Transverse colon (tissue), 4 donors: ENCODE data around the gene CLIP1. TPM values are rescaled to one million over a fixed set of nuclear protein-coding genes. Genes with fewer than 3 reads are reported as not detected.
"Not testable (repeated sequence)": the region's sequence is repeated elsewhere in the genome, so short reads cannot be mapped to it uniquely, and the experiment has no call there.

Experiments used
- DNase-seq: peaks from one replicate; pipeline ENCODE4 v3.0.0-alpha.2; 2019
- H3K27ac ChIP-seq, 4 donors: fragments of 200-600 bp; sonication (generic); 2 replicates each; pipeline ENCODE4 v1.5.1; 2016 to 2018; ENCODE audit warnings: inconsistent platforms in 4 of 4
- H3K27me3 ChIP-seq: fragments of 200-600 bp; sonication (generic); 2 replicates; pipeline ENCODE4 v1.5.1; 2017; ENCODE audit warnings: inconsistent platforms
- H3K36me3 ChIP-seq, 4 donors: fragments of 200-600 bp; sonication (generic); 2 replicates each; pipeline ENCODE4 v1.5.1; 2017 to 2019; ENCODE audit warnings: inconsistent platforms in 4 of 4
- H3K4me1 ChIP-seq, 4 donors: fragments of 200-600 bp; sonication (generic); 2 replicates each; pipeline ENCODE4 v1.5.1; 2017 to 2020; ENCODE audit warnings: inconsistent platforms in 4 of 4
- H3K4me3 ChIP-seq, 4 donors: fragments of 200-600 bp; sonication (generic); 1 replicate in 1 of 4; 2 replicates in 3 of 4; pipeline versions ENCODE4 v1.5.1 to v1.6.1; 2017 to 2019; ENCODE audit warnings: inconsistent platforms in 4 of 4
- H3K9me3 ChIP-seq, 2 donors: fragments of 200-600 bp; sonication (generic); 2 replicates each; pipeline ENCODE4 v1.5.1; 2017 to 2019; ENCODE audit warnings: inconsistent platforms in 2 of 2
- EP300 ChIP-seq: sonication (generic); formaldehyde crosslinking; IDR thresholded peaks from one replicate; pipeline ENCODE4 v1.6.1; 2017; ENCODE audit warnings: antibody characterized with exemption, low read depth
- POLR2A ChIP-seq: fragments of 450-650 bp; IDR thresholded peaks from one replicate; pipeline ENCODE4 v1.6.1; 2016; ENCODE audit warnings: antibody characterized with exemption, mild to moderate bottlenecking, moderate library complexity
- POLR2AphosphoS5 ChIP-seq, 3 donors: sonication (generic); formaldehyde crosslinking; IDR thresholded peaks; one replicate each; pipeline ENCODE4 v1.6.1; 2016; ENCODE audit warnings: antibody characterized with exemption in 3 of 3
- WGBS, 2 donors: methylation state at CpG; one replicate each; pipeline ENCODE4 v1.1.5; 2018; ENCODE audit warnings: low coverage in 1 of 2; 5-methylcytosine and 5-hydroxymethylcytosine counted together
- in situ Hi-C, 4 donors: fragments of 200-750 bp; cut with MboI; loops; one replicate each; pipeline versions ENCODE4 v1.15.0 to v1.15.1; 2017; ENCODE audit warnings: low sequenced_read_pairs in 3 of 4, low pct_ligation_motif_present in 1 of 4, low pct_unique_long_range_greater_than_20kb in 1 of 4
- intact Hi-C: fragments of 100-400 bp; cut with DNase I; formaldehyde crosslinking; loops from one replicate; pipeline ENCODE4 v1.15.1; 2023; ENCODE audit warnings: low total_unique reads
- total RNA-seq, 4 donors: library from RNA; depleted of rRNA; stranded (reverse); fragments of >200 nt; gene quantifications; one replicate each; pipeline ENCODE4 v1.1.0, GENCODE V29; 2016
- TF ChIP-seq, protein P1 (sequence below), 5 experiments: fragments of 200-600 bp in 3 of 5; fragments of 450-650 bp in 2 of 5; sonication (generic) in 3 of 5; IDR thresholded peaks; 1 replicate in 2 of 5; 2 replicates in 3 of 5; pipeline ENCODE4 v1.5.1; 2016 to 2017; ENCODE audit warnings: antibody characterized with exemption in 5 of 5, inconsistent platforms in 3 of 5, mild to moderate bottlenecking in 2 of 5, moderate library complexity in 1 of 5

Gene CLIP1
- total RNA-seq, 4 donors from 2014 or later: 49.2 to 111 (median 88.6) TPM

DNA sequence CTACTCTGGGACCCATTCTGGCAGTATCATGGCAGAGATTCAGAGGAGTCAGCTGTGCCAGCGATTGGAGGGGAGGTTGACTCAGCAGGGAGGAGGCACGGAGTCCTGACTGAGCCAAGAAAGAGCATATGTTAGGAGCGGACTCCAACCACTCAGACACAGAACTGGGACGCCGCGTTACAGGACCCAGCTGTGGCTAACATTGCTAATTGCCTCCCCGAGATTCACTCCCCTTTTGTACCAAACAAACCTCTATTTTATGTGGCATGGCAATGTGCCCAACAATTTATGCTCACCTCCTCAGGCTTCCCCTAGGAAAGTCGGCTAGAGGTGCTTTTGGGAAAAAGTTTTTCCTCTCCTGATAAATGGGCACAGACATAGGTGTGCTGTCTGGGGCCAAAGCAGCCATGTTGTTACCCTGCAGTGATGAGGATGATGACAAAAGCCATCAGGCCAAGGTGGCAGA, 15.2 kb upstream of the CLIP1 start:
- Histone ChIP-seq H3K4me1 (peaks cover 0 to 4% (median 0%) of the 10 kb centered on the region in 4 donors), H3K27me3 (no peaks in the 10 kb centered on the region), H3K4me3 (no peak overlapping the region), H3K27ac (peak overlapping the region in 3 of 4 donors; percentile 0 to 55 (median 34)), H3K36me3 (no peaks in the 10 kb centered on the region), H3K9me3 (no peaks in the 10 kb centered on the region)
- DNase-seq: peak; percentile 30
- 43 to 69% methylated on average over 6 to 8 of the region's 8 CpGs for WGBS, 2 donors
- in situ Hi-C loops (no loop called here), intact Hi-C loops (no loop called here)
- peak in 1 of 3 donors; percentile 9 for TF ChIP-seq POLR2AphosphoS5 (IDR thresholded peaks at IDR 0.05)
- TF ChIP-seq, protein P1, sequence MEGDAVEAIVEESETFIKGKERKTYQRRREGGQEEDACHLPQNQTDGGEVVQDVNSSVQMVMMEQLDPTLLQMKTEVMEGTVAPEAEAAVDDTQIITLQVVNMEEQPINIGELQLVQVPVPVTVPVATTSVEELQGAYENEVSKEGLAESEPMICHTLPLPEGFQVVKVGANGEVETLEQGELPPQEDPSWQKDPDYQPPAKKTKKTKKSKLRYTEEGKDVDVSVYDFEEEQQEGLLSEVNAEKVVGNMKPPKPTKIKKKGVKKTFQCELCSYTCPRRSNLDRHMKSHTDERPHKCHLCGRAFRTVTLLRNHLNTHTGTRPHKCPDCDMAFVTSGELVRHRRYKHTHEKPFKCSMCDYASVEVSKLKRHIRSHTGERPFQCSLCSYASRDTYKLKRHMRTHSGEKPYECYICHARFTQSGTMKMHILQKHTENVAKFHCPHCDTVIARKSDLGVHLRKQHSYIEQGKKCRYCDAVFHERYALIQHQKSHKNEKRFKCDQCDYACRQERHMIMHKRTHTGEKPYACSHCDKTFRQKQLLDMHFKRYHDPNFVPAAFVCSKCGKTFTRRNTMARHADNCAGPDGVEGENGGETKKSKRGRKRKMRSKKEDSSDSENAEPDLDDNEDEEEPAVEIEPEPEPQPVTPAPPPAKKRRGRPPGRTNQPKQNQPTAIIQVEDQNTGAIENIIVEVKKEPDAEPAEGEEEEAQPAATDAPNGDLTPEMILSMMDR (IDR thresholded peaks at IDR 0.05): no peak
- no peak for TF ChIP-seq POLR2A

DNA sequence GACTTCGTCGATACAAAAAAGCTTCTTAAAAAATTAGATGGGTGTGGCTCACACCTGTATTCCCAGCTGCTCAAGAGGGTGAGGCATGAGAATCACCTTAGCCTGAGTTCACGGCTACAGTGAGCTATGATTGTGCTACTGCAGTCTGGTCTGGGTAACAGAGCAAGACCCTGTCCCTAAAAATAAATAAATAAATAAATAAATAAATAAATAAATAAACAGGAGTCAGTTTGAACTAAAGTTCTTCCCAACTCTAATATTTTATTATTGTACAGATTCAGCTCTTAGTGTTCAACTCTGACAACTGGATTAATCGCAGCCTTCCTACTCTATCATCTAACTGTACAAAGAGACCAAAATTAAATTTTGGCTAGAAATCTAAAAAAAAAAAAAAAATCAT, 12.7 kb upstream of the CLIP1 start:
- 67 to 75% methylated on average over 4 of the region's 4 CpGs for WGBS, 2 donors
- no peak for TF ChIP-seq POLR2A
- no peak for TF ChIP-seq EP300
- Histone ChIP-seq H3K4me3 (no peak overlapping the region), H3K27ac (no peak overlapping the region), H3K4me1 (peaks cover 0 to 4% (median 0%) of the 10 kb centered on the region in 4 donors), H3K9me3 (no peaks in the 10 kb centered on the region), H3K36me3 (no peaks in the 10 kb centered on the region), H3K27me3 (no peaks in the 10 kb centered on the region)
- intact Hi-C loops: no loop called here
- in situ Hi-C loops: no loop called here
- no peak for DNase-seq

DNA sequence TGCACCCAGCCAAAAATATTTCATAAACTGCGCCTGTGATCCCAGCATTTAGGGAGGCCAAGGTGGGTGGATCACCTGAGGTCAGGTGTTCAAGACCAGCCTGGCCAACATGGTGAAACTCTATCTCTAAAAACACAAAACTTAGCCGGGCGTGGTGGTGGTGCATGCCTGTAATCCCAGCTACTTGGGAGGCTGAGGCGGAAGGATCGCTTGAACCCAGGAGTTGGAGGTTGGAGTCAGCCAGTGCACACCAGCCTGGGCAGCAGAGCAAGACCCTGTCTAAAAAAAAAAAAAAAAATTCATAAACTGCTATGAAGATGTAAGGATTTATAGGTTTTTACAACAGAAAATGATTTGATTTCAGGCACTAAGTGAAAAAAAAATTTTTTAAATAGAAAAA, 6.6 kb upstream of the CLIP1 start:
- H3K9me3 ChIP-seq, in situ Hi-C loops, H3K4me3 ChIP-seq, DNase-seq, H3K27me3 ChIP-seq, intact Hi-C loops, H3K36me3 ChIP-seq, H3K27ac ChIP-seq, H3K4me1 ChIP-seq: not testable (repeated sequence)
- WGBS, 2 donors: 88% methylated on average over 5 of the region's 5 CpGs; no CpG with 5 or more reads in 1 of the 2 donors

DNA sequence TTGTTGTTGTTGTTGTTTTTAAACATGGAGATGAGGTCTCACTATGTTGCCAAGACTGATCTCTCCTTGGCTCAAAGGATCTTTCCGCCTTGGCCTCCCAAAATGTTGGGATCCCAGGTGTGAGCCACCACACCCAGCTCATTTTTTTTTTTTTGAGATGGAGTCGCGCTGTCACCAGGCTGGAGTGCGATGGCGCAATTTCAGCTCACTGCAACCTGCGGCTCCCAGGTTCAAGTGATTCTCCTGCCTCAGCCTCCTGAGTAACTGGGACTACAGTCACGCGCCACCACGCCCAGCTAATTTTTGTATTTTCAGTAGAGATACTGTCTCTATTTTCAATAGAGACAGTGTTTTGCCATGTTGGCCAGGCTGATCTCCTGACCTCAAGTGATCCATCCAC, 4.9 kb upstream of the CLIP1 start:
- H3K27ac ChIP-seq: no peak overlapping the region
- H3K4me1 ChIP-seq: peaks cover 6 to 14% (median 11%) of the 10 kb centered on the region in 4 donors
- DNase-seq: no peak
- intact Hi-C loops (no loop called here), in situ Hi-C loops (no loop called here)
- no peak overlapping the region for H3K4me3 ChIP-seq
- H3K36me3 ChIP-seq: no peaks in the 10 kb centered on the region
- no peaks in the 10 kb centered on the region for H3K9me3 ChIP-seq
- WGBS, 2 donors: 98 to 100% methylated on average over 1 to 9 of the region's 9 CpGs
- H3K27me3 ChIP-seq: no peaks in the 10 kb centered on the region
- TF ChIP-seq EP300: no peak
- TF ChIP-seq POLR2A: no peak
- TF ChIP-seq, protein P1 (IDR thresholded peaks at IDR 0.05): no peak
- TF ChIP-seq POLR2AphosphoS5 (IDR thresholded peaks at IDR 0.05): no peak

DNA sequence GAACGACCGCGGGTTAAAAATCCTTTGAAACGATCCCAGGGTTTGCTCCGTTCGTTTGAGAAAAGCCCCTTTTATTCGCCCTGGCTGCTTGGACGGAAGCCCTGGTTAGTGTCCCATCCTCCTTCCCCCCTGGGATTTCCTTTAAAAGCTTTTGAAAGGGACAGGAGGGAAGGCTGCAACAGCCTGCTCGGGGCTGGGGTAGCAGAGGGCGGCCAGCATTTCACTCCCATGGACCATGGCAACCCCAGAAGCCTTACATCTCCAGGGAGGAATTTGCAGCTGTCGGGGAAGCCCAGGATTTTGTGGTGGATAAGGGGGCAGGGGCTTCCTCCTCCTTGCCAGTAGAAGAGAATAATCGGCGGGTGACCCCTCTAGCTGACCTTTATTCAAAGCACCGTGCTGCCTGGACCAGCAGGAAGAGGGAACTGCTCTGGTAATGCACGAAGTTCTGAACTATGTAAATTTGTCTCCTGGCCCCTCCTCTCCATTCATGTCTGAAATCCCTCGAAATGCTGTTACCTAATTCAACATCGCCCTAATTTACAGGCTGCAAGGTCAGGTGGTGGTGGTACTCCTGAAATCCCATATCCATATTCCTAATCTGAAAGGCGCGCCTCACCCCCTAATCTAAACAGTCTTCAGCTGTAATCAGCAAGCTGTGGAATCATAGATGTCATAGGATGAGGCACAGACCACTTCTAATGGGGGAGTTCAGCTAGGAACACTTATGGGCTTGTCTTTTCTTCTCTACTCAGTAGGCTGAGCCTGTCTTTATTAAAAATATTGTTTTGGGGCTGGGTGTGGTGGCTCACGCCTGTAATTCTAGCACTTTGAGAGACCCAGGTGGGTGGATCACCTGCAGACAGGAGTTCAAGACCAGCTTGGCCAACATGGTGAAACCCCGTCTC, 1.0 kb upstream of the CLIP1 start:
- Histone ChIP-seq H3K9me3 (no peaks in the 10 kb centered on the region), H3K27ac (peak overlapping the region; percentile 92 to 100 (median 100)), H3K4me3 (peak overlapping the region; percentile 46 to 98 (median 56)), H3K4me1 (peaks cover 21 to 37% (median 28%) of the 10 kb centered on the region in 4 donors), H3K36me3 (no peaks in the 10 kb centered on the region), H3K27me3 (no peaks in the 10 kb centered on the region)
- TF ChIP-seq, protein P1 (IDR thresholded peaks at IDR 0.05): no peak
- TF ChIP-seq POLR2AphosphoS5 (IDR thresholded peaks at IDR 0.05): peak in 2 of 3 donors; percentile 14 to 36
- TF ChIP-seq POLR2A: no peak
- TF ChIP-seq EP300: no peak
- intact Hi-C loops (no loop called here), in situ Hi-C loops (no loop called here)
- WGBS, 2 donors: 14% methylated on average over 21 of the region's 21 CpGs; no CpG with 5 or more reads in 1 of the 2 donors
- DNase-seq: peak; percentile 31
